ENCODE data around the gene CDH23. TPM values are rescaled to one million over a fixed set of nuclear protein-coding genes. Genes with fewer than 3 reads are reported as not detected.

The CDH23 gene
- polyA plus RNA-seq, 1 experiment = 0.01 TPM

GRCh38 chr10:71379118-71379766 is 17.5 kb upstream of the CDH23 start:
- Histone ChIP-seq H3K27ac (ENCODE audit: low read depth, low read length) (no peak overlapping the region), H3K9me3 (ENCODE audit: control insufficient read depth, insufficient read depth, low read length) (peaks cover 8% of the 10 kb centered on the region; the same call in 1 of the 2 replicates), H3K27me3 (ENCODE audit: control insufficient read depth, insufficient read depth, low read length) (peaks cover 19% of the 10 kb centered on the region), H3K4me3 (ENCODE audit: low read depth, low read length) (no peak overlapping the region)
- TF ChIP-seq CTCF (IDR thresholded peaks at IDR 0.05; ENCODE audit: low read depth, low read length) = no peak
- CTCF ChIA-PET = interaction anchor here (1.4 to 2.1 kb wide), 2 partner anchors 59 to 65 kb away, joined by 3 to 6 read pairs; no protein-coding TSS in a partner anchor
- DNase-seq (ENCODE audit: low read depth, low spot score) = no peak
- POLR2A ChIA-PET = no interaction called here

GRCh38 chr10:71380841-71381240 is 15.9 kb upstream of the CDH23 start:
- Histone ChIP-seq H3K27me3 (ENCODE audit: control insufficient read depth, insufficient read depth, low read length) (peaks cover 10% of the 10 kb centered on the region), H3K4me3 (ENCODE audit: low read depth, low read length) (no peak overlapping the region), H3K27ac (ENCODE audit: low read depth, low read length) (no peak overlapping the region), H3K9me3 (ENCODE audit: control insufficient read depth, insufficient read depth, low read length) (peaks cover 8% of the 10 kb centered on the region; the same call in 1 of the 2 replicates)
- no peak for TF ChIP-seq CTCF (IDR thresholded peaks at IDR 0.05; ENCODE audit: low read depth, low read length)
- no peak for DNase-seq (ENCODE audit: low read depth, low spot score)
- POLR2A ChIA-PET = no interaction called here
- CTCF ChIA-PET = interaction anchor here (0.8 kb wide), 1 partner anchor 61 kb away, joined by 3 read pairs; the partner anchor contains the start of gene SLC29A3

- Histone ChIP-seq H3K27me3 (ENCODE audit: control insufficient read depth, insufficient read depth, low read length) (peaks cover 11% of the 10 kb centered on the region), H3K4me3 (ENCODE audit: low read depth, low read length) (no peak overlapping the region), H3K27ac (ENCODE audit: low read depth, low read length) (no peak overlapping the region), H3K9me3 (ENCODE audit: control insufficient read depth, insufficient read depth, low read length) (peaks cover 8% of the 10 kb centered on the region; the same call in 1 of the 2 replicates)
- DNase-seq (ENCODE audit: low read depth, low spot score) = no peak
- TF ChIP-seq CTCF (IDR thresholded peaks at IDR 0.05; ENCODE audit: low read depth, low read length) = no peak
- ChIA-PET CTCF (no interaction called here), POLR2A (no interaction called here)
These were observed 15.1 kb upstream of the CDH23 start for GRCh38 chr10:71381611-71382010.

- Histone ChIP-seq H3K9me3 (ENCODE audit: control insufficient read depth, insufficient read depth, low read length) (peaks cover 4% of the 10 kb centered on the region; the same call in 1 of the 2 replicates), H3K27ac (ENCODE audit: low read depth, low read length) (no peak overlapping the region), H3K4me3 (ENCODE audit: low read depth, low read length) (no peak overlapping the region), H3K27me3 (ENCODE audit: control insufficient read depth, insufficient read depth, low read length) (peaks cover 11% of the 10 kb centered on the region)
- TF ChIP-seq CTCF (IDR thresholded peaks at IDR 0.05; ENCODE audit: low read depth, low read length) = no peak
- DNase-seq (ENCODE audit: low read depth, low spot score) = no peak
- POLR2A ChIA-PET = no interaction called here
- CTCF ChIA-PET = no interaction called here
These were observed 14.7 kb upstream of the CDH23 start for GRCh38 chr10:71382028-71382427.

GRCh38 chr10:71382757-71383156 is 14.0 kb upstream of the CDH23 start:
- no peak for DNase-seq (ENCODE audit: low read depth, low spot score)
- no peak overlapping the region for H3K27ac ChIP-seq (ENCODE audit: low read depth, low read length)

More at GRCh38 chr10:71382757-71383156, 14.0 kb upstream of the CDH23 start:
- ChIA-PET POLR2A (interaction anchor here (0.5 kb wide), 1 partner anchor 286 kb away, joined by 3 read pairs; no protein-coding TSS in a partner anchor), CTCF (interaction anchor here (0.6 to 3.4 kb wide), 4 partner anchors 187 to 325 kb away, joined by 4 to 24 read pairs (median 6); no protein-coding TSS in a partner anchor)
- no peak for TF ChIP-seq CTCF (IDR thresholded peaks at IDR 0.05; ENCODE audit: low read depth, low read length)
- Histone ChIP-seq H3K4me3 (ENCODE audit: low read depth, low read length) (no peak overlapping the region), H3K9me3 (ENCODE audit: control insufficient read depth, insufficient read depth, low read length) (no peaks in the 10 kb centered on the region), H3K27me3 (ENCODE audit: control insufficient read depth, insufficient read depth, low read length) (peaks cover 15% of the 10 kb centered on the region)
